Nephron (organoid): ENCODE measurements around the gene CYTH1.

Source experiments
- H3K27ac Mint-ChIP-seq, 3 experiments: 2 replicates each; pipeline ENCODE4 v1.8.0; 2020; ENCODE audit warnings: mixed read lengths in 3 of 3, mild to moderate bottlenecking in 2 of 3, moderate library complexity in 1 of 3
- H3K27me3 Mint-ChIP-seq: 2 replicates; pipeline ENCODE4 v1.8.0; 2021; ENCODE audit warnings: low read depth, mild to moderate bottlenecking, moderate library complexity, mixed read lengths
- H3K36me3 Mint-ChIP-seq: 2 replicates; pipeline ENCODE4 v1.8.0; 2020; ENCODE audit warnings: low read depth, mixed read lengths
- H3K4me1 Mint-ChIP-seq: 2 replicates; pipeline ENCODE4 v1.8.0; 2020; ENCODE audit warnings: mixed read lengths
- H3K4me3 Mint-ChIP-seq, 3 experiments: 2 replicates each; pipeline ENCODE4 v1.8.0; 2020; ENCODE audit warnings: mild to moderate bottlenecking in 3 of 3, mixed read lengths in 3 of 3, moderate library complexity in 2 of 3
- H3K9me3 Mint-ChIP-seq: 2 replicates; pipeline ENCODE4 v1.8.0; 2020; ENCODE audit warnings: mixed read lengths
- CTCF ChIP-seq, 3 experiments: fragments of 200-600 bp; sonication (generic); IDR thresholded peaks; one replicate each; pipeline ENCODE4 v1.5.0; 2021; ENCODE audit warnings: antibody characterized with exemption in 3 of 3; ENCODE audit not compliant: unreplicated experiment in 3 of 3

CYTH1 gene

GRCh38 chr17:78655251-78655940 is 126.7 kb downstream of the CYTH1 start:
- Mint-ChIP-seq H3K4me3 (no peak overlapping the region), H3K27ac (no peak overlapping the region), H3K9me3 (no peaks in the 10 kb centered on the region), H3K4me1 (peaks cover 5% of the 10 kb centered on the region), H3K27me3 (peaks cover 12% of the 10 kb centered on the region), H3K36me3 (peaks cover 3% of the 10 kb centered on the region)
- TF ChIP-seq CTCF (IDR thresholded peaks at IDR 0.05; ENCODE audit: unreplicated experiment in 3 of 3) = no peak

GRCh38 chr17:78654325-78654724 is 127.7 kb downstream of the CYTH1 start:
- Mint-ChIP-seq H3K27me3 (peaks cover 6% of the 10 kb centered on the region), H3K9me3 (no peaks in the 10 kb centered on the region), H3K4me1 (peaks cover 5% of the 10 kb centered on the region), H3K27ac (no peak overlapping the region), H3K4me3 (no peak overlapping the region), H3K36me3 (no peaks in the 10 kb centered on the region)
- TF ChIP-seq CTCF (IDR thresholded peaks at IDR 0.05; ENCODE audit: unreplicated experiment in 3 of 3) = no peak

GRCh38 chr17:78653382-78653781 is 128.7 kb downstream of the CYTH1 start:
- Mint-ChIP-seq H3K4me1 (peaks cover 2% of the 10 kb centered on the region), H3K9me3 (peaks cover 3% of the 10 kb centered on the region), H3K36me3 (no peaks in the 10 kb centered on the region), H3K27me3 (peaks cover 2% of the 10 kb centered on the region), H3K4me3 (no peak overlapping the region), H3K27ac (no peak overlapping the region)
- no peak for TF ChIP-seq CTCF (IDR thresholded peaks at IDR 0.05; ENCODE audit: unreplicated experiment in 3 of 3)

- Mint-ChIP-seq H3K36me3 (no peaks in the 10 kb centered on the region), H3K9me3 (peaks cover 3% of the 10 kb centered on the region), H3K27me3 (no peaks in the 10 kb centered on the region), H3K27ac (no peak overlapping the region), H3K4me1 (no peaks in the 10 kb centered on the region), H3K4me3 (no peak overlapping the region)
- no peak for TF ChIP-seq CTCF (IDR thresholded peaks at IDR 0.05; ENCODE audit: unreplicated experiment in 3 of 3)
These were observed 129.2 kb downstream of the CYTH1 start for GRCh38 chr17:78652913-78653312.

GRCh38 chr17:78652024-78652423 is 130.0 kb downstream of the CYTH1 start:
- TF ChIP-seq CTCF (IDR thresholded peaks at IDR 0.05; ENCODE audit: unreplicated experiment in 3 of 3) = no peak
- Mint-ChIP-seq H3K27ac (no peak overlapping the region), H3K9me3 (peaks cover 3% of the 10 kb centered on the region), H3K4me1 (no peaks in the 10 kb centered on the region), H3K36me3 (no peaks in the 10 kb centered on the region), H3K27me3 (no peaks in the 10 kb centered on the region), H3K4me3 (no peak overlapping the region)

- Mint-ChIP-seq H3K36me3 (no peaks in the 10 kb centered on the region), H3K27ac (no peak overlapping the region), H3K4me3 (no peak overlapping the region), H3K4me1 (no peaks in the 10 kb centered on the region), H3K27me3 (no peaks in the 10 kb centered on the region), H3K9me3 (peaks cover 3% of the 10 kb centered on the region)
- TF ChIP-seq CTCF (IDR thresholded peaks at IDR 0.05; ENCODE audit: unreplicated experiment in 3 of 3) = no peak
These were observed 130.5 kb downstream of the CYTH1 start for GRCh38 chr17:78651554-78651953.
